ENCODE results near the gene ACOT4.
"Not testable (repeated sequence)": the region's sequence is repeated elsewhere in the genome, so short reads cannot be mapped to it uniquely, and the experiment has no call there.

ACOT4 gene

DNA sequence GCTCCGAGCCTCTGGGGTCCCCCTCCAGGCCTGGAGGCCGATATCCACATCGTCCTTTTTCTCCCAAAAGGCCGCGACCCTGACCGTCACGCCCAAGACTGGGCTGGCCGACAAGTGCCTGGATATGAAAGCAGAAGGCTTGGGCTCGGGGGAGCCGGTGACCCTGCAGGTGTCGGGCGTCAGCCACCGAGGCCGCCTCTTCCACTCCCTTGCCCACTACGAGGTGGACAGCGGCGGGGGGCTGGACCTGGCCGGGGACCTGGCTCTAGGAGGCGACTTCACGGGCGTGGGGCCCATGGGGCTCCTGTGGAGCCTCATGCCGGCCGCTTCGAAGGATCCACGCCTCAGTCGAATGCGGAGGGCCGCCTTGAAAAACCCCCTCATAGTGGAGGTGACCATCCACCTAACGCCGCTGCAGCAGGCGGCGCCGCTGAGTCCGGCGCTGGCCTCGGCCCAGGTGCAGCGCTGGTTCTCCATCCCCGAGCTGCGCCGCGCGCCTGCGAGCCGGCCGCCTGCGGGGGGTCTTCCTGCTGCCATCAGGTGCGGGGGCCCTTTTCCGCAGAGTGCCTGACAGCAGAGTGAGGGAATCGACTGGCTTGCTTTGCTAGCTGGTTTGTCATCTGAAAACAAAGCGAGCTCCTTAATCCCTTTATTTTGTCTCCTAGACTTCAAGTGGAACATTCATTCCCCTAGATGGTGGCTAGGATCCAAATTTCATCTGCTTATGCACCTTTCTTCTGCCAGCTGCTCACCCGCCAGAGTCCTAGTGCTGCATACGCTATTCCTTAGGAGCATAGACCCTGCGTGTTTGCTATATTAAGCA lies 42.5 kb downstream of the ACOT4 start:
- DNase-seq = no peak

DNA sequence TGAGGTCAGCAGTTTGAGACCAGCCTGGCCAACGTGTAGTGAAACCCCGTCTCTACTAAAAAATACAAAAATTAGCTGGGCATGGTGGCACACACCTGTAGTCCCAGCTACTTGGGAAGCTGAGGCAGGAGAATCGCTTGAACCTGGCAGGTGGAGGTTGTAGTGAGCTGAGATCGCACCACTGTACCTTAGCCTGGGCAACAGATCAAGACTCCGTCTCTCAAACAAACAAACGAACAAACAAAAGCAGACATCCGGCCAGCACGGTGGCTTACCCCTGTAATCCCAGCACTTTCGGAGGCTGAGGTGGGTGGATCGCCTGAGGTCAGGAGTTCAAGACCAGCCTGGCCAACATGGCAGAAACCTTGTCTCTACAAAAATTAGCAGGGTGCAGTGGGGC lies 44.7 kb downstream of the ACOT4 start:
- not testable (repeated sequence) for DNase-seq

DNA sequence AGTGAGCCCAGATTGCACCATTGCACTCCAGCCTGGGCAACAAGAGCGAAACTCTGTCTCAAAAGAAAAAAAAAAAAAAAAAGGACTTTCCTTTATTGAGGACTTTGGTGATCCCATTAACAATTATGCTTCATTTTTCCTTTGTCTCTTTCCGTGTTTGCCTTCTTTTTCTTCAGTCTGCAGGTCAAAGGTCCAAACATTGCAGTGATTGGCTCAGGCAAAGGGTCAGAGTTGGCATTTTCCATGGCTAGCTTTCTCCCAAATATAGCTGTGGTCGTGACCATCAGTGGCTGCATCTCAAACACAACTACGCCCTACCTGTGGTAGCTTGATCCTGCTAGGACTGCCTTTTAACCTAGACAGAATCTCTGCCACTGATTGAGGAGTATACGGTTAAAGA lies 46.2 kb downstream of the ACOT4 start:
- no peak for DNase-seq

DNA sequence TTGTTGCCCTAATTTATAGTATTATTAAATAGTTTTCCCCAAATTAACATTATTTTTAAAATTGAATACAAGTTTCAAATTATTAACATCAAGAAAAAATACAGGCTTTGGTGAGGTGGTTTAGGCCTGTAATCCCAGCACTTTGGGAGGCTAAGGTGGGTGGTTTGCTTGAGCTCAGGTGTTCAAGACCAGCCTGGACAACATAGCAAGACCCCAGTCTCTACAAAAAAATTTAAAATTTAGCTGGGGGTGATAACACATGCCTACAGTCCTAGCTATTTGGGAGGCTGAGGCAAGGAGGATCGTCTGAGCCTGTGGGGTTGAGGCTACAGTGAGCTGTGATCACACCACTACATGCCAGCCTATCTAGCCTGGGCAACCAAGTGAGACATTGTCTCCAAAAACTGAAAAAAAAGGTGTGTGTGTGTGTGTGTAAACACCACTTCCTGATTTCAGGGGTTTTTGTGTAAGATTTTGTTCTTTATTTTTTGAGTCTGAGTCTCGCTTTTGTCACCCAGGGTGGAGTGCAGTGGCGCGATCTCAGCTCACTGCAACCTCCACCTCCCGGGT lies 49.2 kb downstream of the ACOT4 start:
- peak in 1 of 2 donors; percentile 8 for DNase-seq

DNA sequence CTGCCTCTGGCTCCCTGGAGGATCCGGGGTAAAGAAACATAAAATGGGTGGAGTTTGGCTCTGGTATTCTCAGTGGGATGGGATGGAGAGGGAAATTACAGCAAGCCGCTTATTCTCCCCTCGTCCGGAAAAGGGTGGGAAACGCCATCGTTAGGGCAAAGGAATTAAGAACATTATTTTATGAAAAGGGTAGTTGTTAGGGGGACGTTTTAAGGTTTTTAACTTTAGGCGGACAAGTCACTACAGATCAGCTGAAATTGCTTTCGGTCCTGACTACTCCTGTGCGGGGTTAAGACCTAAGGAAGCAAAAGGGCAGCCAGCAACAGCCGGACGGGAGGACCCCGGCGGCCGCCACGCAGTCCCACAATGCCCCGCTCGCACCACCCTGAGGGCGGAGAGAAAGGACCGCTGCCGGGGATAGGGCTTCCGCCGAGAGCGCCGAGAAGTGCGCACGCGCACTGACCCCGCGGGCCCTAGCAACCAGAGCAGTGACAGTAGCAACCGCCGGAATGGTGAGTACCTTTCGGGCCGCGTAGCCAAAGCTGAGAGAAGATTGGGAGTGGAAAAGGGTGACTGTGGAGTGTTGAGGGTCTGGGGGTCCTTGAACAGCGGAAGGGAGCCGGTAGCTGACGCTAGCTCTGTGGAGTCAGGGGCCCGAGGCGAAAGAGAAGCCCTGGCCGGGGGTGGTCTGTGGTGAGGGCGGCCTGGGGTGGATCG lies 53.0 kb downstream of the ACOT4 start, which contains the start of gene DNAL1:
DNAL1 (plus strand) TSS at position 456 of the 717 bp plus-strand sequence; CDS start at position 510, 54 bp downstream.
- peak; percentile 92 to 95 for DNase-seq

DNA sequence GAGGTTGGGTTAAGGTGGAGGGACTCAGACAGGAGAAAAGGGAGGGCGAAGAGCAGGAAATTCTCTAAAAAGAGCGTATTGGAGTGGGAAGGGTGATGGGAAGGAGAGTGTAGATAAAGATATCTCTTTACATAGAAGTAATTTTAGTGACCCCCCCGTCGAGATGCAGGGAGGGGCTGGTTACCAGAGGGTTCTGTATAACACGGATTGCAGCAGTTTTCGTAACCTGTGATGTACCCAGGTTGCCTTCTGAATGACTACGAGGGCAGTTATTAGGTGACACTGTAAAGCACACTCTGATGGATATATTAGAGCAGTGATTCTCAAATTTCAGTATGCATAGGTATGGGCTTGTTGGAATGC lies 53.6 kb downstream of the ACOT4 start:
- DNase-seq = no peak
